ENCODE measurements around the gene GCDH. TPM values are rescaled to one million over a fixed set of nuclear protein-coding genes. Genes with fewer than 3 reads are reported as not detected.
"Not testable (repeated sequence)": the region's sequence is repeated elsewhere in the genome, so short reads cannot be mapped to it uniquely, and the experiment has no call there.

GCDH gene
- 10 to 100 TPM in 3 of 6 donors, 1 to 10 TPM in 3; 6.3 to 17.2 (median 11.7) TPM for total RNA-seq
- polyA plus RNA-seq = 10 to 100 TPM; 19.2 to 27.1 TPM

- ATAC-seq (peak; percentile 96 to 99 (median 96)), DNase-seq (peak; percentile 91 to 99 (median 98)), FAIRE-seq (peak; percentile 98)
- Histone ChIP-seq H3K4me1 (peaks cover 0 to 7% (median 0%) of the 10 kb centered on the region in 3 donors), H3K9me3 (no peaks in the 10 kb centered on the region), H3K27ac (peak within 1 kb of the TSS; percentile 51 to 85 (median 62)), H3K27me3 (no peaks in the 10 kb centered on the region), H3K4me3 (peak within 1 kb of the TSS; percentile 43 to 99 (median 87)), H3K36me3 (no peaks in the 10 kb centered on the region)
- WGBS, 2 donors = 0% methylated on average over 43 to 49 of the region's 49 CpGs
- TF ChIP-seq CTCF (IDR thresholded peaks at IDR 0.05) = no peak
- intact Hi-C loops (cut with DNase I) = no loop called here
These were observed at the start of gene GCDH for GRCh38 chr19:12890787-12891552. TSS of gene GCDH (plus strand) at chr19:12891160. CDS start at chr19:12891305, 145 bp downstream.

DNA sequence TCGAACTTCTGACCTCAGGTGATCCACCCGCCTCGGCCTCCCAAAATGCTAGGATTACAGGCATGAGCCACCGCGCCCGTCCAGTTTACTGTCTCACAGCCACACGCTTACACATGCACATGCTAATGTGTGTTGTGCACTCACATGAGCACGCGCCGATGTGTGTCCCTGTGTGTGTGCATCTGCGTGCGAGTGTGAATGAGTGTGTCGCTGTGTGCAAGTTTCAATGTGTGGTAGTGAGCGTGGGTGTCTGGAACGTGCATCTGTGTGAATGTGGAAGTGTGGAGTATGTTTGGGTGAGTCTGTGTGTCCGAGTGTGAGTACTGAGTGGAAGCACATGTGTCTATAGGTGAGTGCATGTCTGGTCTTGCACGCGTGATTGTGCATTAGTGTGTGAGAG is 48.4 kb upstream of the GCDH start:
- DNase-seq (no peak), ATAC-seq (no peak), FAIRE-seq (no peak)
- no peaks in the 10 kb centered on the region for H3K9me3 ChIP-seq
- intact Hi-C loops (cut with DNase I) = loop anchor here in 2 of 3 donors (5.0 to 10.0 kb wide), 4 partner anchors 80 to 268 kb away; partner anchors contain the start of gene BEST2 (in 1 of the 2)
- 78 to 85% methylated on average over 18 of the region's 18 CpGs for WGBS, 2 donors
- peaks cover 0 to 10% (median 3%) of the 10 kb centered on the region in 4 donors for H3K27me3 ChIP-seq
- H3K36me3 ChIP-seq = no peaks in the 10 kb centered on the region
- no peak overlapping the region for H3K4me3 ChIP-seq
- peaks cover 0 to 9% (median 0%) of the 10 kb centered on the region in 3 donors for H3K4me1 ChIP-seq
- no peak for TF ChIP-seq CTCF (IDR thresholded peaks at IDR 0.05)
- no peak overlapping the region for H3K27ac ChIP-seq

GRCh38 chr19:12843328-12843727 is 47.6 kb upstream of the GCDH start:
- Histone ChIP-seq H3K36me3 (no peaks in the 10 kb centered on the region), H3K4me1 (peaks cover 0 to 9% (median 0%) of the 10 kb centered on the region in 3 donors), H3K9me3 (no peaks in the 10 kb centered on the region), H3K27ac (no peak overlapping the region), H3K4me3 (no peak overlapping the region), H3K27me3 (peaks cover 0 to 10% (median 3%) of the 10 kb centered on the region in 4 donors)
- 61 to 75% methylated on average over 11 of the region's 11 CpGs for WGBS, 2 donors
- no peak for TF ChIP-seq CTCF (IDR thresholded peaks at IDR 0.05)
- intact Hi-C loops (cut with DNase I) = loop anchor here in 2 of 3 donors (5.0 to 10.0 kb wide), 4 partner anchors 81 to 269 kb away; partner anchors contain the start of gene BEST2 (in 1 of the 2)
- ATAC-seq (no peak), DNase-seq (peak in 1 of 6 donors; percentile 39), FAIRE-seq (no peak)

GRCh38 chr19:12843999-12844732 is 46.8 kb upstream of the GCDH start:
- H3K4me3 ChIP-seq = no peak overlapping the region
- H3K9me3 ChIP-seq = no peaks in the 10 kb centered on the region
- H3K4me1 ChIP-seq = peaks cover 0 to 9% (median 0%) of the 10 kb centered on the region in 3 donors
- 59 to 63% methylated on average over 3 of the region's 3 CpGs for WGBS, 2 donors
- no peak for TF ChIP-seq CTCF (IDR thresholded peaks at IDR 0.05)
- DNase-seq (no peak), ATAC-seq (no peak), FAIRE-seq (no peak)
- no peak overlapping the region for H3K27ac ChIP-seq
- intact Hi-C loops (cut with DNase I) = loop anchor here in 2 of 3 donors (5.0 to 10.0 kb wide), 4 partner anchors 82 to 269 kb away; partner anchors contain the start of gene BEST2 (in 1 of the 2)
- no peaks in the 10 kb centered on the region for H3K36me3 ChIP-seq
- H3K27me3 ChIP-seq = peaks cover 0 to 7% (median 2%) of the 10 kb centered on the region in 4 donors

DNA sequence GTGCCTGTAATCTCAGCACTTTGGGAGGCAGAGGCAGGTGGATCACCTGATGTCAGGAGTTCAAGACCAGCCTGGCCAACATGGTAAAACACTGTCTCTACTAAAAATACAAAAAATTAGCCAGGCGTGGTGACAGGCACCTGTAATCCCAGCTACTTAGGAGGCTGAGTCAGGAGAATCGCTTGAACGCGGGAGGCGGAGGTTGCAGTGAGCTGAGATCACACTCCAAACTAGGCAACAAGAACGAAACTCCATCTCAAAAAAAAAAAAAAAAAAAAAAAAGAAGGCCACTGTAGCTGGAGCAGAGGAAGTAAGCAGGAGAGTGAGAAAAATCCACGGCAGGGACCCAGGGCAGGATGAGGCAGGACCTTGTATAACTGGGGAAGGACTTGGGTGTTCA is 44.3 kb upstream of the GCDH start:
- not testable (repeated sequence) for H3K9me3 ChIP-seq, H3K27me3 ChIP-seq, FAIRE-seq, DNase-seq, H3K27ac ChIP-seq, H3K4me3 ChIP-seq, H3K4me1 ChIP-seq, ATAC-seq, H3K36me3 ChIP-seq
- 69 to 80% methylated on average over 7 of the region's 7 CpGs for WGBS, 2 donors
- intact Hi-C loops (cut with DNase I) = loop anchor here in 2 of 3 donors (10.0 kb wide), 3 partner anchors 92 to 272 kb away; partner anchors contain the start of gene BEST2 (in 1 of the 2)
